ENCODE results near the gene MMP28.

DNA sequence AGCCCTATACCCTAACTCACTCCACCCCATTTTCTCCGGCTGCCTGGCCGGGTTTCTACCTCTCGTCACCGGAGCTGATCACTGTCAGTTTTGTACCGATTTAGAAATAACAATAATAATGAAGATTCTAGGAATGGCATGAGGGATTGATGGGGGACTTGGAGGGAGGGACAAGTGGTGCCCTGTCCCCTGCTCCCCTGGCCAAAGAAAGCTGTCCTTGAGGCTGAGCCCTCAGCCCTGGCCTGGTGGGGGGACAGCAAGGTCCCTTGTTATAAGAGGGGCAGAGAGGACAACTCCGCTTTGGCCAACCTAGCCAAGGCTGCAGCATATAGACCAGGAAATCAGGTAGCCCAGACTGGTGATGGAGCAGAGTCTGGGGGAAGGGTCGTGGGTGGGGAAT is 52.9 kb downstream of the MMP28 start:
- TF ChIP-seq, protein P1, sequence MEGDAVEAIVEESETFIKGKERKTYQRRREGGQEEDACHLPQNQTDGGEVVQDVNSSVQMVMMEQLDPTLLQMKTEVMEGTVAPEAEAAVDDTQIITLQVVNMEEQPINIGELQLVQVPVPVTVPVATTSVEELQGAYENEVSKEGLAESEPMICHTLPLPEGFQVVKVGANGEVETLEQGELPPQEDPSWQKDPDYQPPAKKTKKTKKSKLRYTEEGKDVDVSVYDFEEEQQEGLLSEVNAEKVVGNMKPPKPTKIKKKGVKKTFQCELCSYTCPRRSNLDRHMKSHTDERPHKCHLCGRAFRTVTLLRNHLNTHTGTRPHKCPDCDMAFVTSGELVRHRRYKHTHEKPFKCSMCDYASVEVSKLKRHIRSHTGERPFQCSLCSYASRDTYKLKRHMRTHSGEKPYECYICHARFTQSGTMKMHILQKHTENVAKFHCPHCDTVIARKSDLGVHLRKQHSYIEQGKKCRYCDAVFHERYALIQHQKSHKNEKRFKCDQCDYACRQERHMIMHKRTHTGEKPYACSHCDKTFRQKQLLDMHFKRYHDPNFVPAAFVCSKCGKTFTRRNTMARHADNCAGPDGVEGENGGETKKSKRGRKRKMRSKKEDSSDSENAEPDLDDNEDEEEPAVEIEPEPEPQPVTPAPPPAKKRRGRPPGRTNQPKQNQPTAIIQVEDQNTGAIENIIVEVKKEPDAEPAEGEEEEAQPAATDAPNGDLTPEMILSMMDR (IDR thresholded peaks at IDR 0.05; ENCODE audit: insufficient read depth, low read length, poor library complexity, severe bottlenecking): no peak
- TF ChIP-seq EZH2phosphoT487 (conservative IDR thresholded peaks at IDR 0.05; ENCODE audit: low read length): no peak
